PC-9 (cell line): ENCODE data around the gene GPS1.

Source experiments
- EZH2 ChIP-seq: fragments of 200-600 bp; sonication (generic); IDR thresholded peaks from 2 replicates; pipeline ENCODE4 v1.8.0; 2017; ENCODE audit warnings: antibody characterized with exemption, low read depth
- TF ChIP-seq, protein P1 (sequence below): fragments of 200-600 bp; sonication (generic); conservative IDR thresholded peaks from 2 replicates; pipeline ENCODE4 v1.6.1; 2017; ENCODE audit warnings: mixed run types, antibody characterized with exemption, mild to moderate bottlenecking, moderate library complexity

DNA sequence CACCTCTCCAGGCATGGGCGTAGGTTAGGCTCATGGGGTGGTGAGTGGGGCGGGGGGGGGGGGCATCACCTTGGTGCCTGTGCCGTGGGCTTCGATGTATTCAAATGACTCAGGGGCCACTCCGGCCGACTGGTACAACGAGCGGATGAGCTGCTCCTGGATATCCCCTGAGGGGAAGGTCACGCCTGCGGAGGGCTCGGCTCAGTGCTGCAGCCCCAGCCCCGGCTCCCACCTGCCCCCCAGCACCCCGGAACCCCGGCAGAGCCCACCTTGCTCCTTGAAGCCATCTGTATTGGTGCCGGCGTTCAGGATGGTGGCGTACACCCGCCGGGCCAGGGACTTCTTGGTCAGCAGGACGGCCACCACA is 40.9 kb downstream of the GPS1 start:
- TF ChIP-seq, protein P1, sequence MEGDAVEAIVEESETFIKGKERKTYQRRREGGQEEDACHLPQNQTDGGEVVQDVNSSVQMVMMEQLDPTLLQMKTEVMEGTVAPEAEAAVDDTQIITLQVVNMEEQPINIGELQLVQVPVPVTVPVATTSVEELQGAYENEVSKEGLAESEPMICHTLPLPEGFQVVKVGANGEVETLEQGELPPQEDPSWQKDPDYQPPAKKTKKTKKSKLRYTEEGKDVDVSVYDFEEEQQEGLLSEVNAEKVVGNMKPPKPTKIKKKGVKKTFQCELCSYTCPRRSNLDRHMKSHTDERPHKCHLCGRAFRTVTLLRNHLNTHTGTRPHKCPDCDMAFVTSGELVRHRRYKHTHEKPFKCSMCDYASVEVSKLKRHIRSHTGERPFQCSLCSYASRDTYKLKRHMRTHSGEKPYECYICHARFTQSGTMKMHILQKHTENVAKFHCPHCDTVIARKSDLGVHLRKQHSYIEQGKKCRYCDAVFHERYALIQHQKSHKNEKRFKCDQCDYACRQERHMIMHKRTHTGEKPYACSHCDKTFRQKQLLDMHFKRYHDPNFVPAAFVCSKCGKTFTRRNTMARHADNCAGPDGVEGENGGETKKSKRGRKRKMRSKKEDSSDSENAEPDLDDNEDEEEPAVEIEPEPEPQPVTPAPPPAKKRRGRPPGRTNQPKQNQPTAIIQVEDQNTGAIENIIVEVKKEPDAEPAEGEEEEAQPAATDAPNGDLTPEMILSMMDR: no peak
- TF ChIP-seq EZH2: no peak
